Measurements from ENCODE around the gene RFX2. TPM values are rescaled to one million over a fixed set of nuclear protein-coding genes. Genes with fewer than 3 reads are reported as not detected.

The RFX2 gene
- total RNA-seq, 1 donor from 2014 or later, result 1.2 TPM

DNA sequence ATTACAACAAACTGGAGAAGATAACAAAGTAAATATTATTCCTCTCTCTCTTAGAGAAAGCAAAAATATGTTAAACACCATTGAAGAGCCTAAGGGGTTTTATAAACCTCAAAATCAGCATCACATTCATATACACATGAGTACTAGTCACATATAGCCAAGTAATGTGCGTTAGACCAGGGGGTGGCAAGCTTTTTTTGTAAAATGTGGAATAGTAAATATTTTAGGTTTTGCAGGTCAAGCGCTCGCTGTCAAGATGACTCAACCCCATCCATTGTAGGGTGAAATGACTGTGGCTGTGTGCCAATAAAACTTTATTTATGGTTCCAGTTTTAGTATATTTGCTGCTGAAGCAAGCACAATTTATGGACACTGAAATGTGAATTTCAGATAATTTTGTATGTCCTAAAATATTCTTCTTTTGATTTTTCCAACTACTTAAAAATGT is 21.7 kb downstream of the RFX2 start:
- no peaks in the 10 kb centered on the region for H3K36me3 Mint-ChIP-seq (ENCODE audit: low read depth, unreplicated experiment)
- H3K4me1 Mint-ChIP-seq (ENCODE audit: unreplicated experiment), result peaks cover 6% of the 10 kb centered on the region
- no peaks in the 10 kb centered on the region for H3K9me3 Mint-ChIP-seq (ENCODE audit: unreplicated experiment)
- peaks cover 12% of the 10 kb centered on the region for H3K27me3 Mint-ChIP-seq (ENCODE audit: unreplicated experiment)
- no peak overlapping the region for H3K27ac Mint-ChIP-seq (ENCODE audit: unreplicated experiment)
- no peak overlapping the region for H3K4me3 Mint-ChIP-seq (ENCODE audit: unreplicated experiment)
- no peak for DNase-seq (ENCODE audit: low spot score)
- TF ChIP-seq, protein P1, sequence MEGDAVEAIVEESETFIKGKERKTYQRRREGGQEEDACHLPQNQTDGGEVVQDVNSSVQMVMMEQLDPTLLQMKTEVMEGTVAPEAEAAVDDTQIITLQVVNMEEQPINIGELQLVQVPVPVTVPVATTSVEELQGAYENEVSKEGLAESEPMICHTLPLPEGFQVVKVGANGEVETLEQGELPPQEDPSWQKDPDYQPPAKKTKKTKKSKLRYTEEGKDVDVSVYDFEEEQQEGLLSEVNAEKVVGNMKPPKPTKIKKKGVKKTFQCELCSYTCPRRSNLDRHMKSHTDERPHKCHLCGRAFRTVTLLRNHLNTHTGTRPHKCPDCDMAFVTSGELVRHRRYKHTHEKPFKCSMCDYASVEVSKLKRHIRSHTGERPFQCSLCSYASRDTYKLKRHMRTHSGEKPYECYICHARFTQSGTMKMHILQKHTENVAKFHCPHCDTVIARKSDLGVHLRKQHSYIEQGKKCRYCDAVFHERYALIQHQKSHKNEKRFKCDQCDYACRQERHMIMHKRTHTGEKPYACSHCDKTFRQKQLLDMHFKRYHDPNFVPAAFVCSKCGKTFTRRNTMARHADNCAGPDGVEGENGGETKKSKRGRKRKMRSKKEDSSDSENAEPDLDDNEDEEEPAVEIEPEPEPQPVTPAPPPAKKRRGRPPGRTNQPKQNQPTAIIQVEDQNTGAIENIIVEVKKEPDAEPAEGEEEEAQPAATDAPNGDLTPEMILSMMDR (IDR thresholded peaks at IDR 0.05; ENCODE audit: unreplicated experiment), result no peak

DNA sequence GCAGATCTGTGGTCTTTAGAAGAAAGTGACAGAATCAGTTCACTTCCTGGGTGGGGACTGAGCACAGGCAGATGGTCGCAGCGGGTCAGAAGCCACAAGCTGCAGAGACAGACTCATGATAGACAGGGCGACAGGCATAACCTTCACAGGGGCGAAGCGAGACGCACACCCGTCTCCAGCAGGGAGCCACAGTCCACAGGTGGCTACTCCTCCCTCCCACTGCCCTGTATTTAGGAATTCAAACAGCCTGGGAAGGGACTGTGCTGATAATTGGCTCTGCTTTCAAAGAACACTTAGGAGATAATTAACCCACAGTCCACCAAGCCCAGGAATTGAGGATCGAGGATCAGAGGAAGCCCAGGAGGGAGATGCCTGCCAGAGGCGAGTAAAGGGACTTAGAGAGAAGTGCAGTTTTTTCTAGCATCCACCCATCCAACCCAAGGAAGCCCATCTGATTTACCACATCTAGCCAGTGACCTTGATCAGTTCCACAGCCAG is 23.2 kb downstream of the RFX2 start:
- Mint-ChIP-seq H3K4me1 (ENCODE audit: unreplicated experiment) (peaks cover 2% of the 10 kb centered on the region), H3K27ac (ENCODE audit: unreplicated experiment) (no peak overlapping the region), H3K4me3 (ENCODE audit: unreplicated experiment) (no peak overlapping the region), H3K36me3 (ENCODE audit: low read depth, unreplicated experiment) (no peaks in the 10 kb centered on the region), H3K9me3 (ENCODE audit: unreplicated experiment) (no peaks in the 10 kb centered on the region), H3K27me3 (ENCODE audit: unreplicated experiment) (peaks cover 7% of the 10 kb centered on the region)
- no peak for DNase-seq (ENCODE audit: low spot score)
- TF ChIP-seq, protein P1 (IDR thresholded peaks at IDR 0.05; ENCODE audit: unreplicated experiment), result no peak

DNA sequence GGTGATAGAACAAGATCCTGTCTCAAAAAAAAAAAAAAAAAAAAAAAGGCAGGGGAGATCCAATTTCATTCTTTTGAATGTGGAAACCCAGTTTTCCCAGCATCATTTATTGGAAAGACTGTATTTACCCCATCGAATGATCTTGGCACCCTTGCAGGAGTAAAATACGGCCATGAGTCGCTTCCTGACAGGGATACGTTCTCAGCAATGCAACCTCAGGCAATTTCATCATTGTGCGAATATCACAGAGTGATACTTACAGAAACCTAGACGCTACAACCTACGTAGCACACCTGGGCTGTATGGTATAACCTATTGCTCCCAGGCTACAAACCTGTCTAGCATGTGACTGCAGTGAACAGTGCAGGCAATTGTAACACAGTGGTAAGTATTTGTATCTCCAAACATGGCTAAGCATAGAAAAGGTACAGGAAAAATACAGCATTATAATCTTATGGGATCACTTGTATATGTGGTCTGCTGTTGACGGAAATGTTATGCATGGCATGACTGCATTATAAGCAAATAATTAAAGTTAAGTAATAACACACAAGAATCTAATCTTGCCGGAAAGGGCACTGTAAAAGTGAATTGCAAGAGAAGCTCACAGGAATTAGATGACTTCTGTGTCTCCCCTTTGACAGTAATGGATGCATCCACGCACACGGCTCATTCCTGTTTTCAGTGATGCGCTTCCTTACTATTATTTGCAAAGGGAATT is 24.1 kb downstream of the RFX2 start:
- no peaks in the 10 kb centered on the region for H3K36me3 Mint-ChIP-seq (ENCODE audit: low read depth, unreplicated experiment)
- no peaks in the 10 kb centered on the region for H3K4me1 Mint-ChIP-seq (ENCODE audit: unreplicated experiment)
- TF ChIP-seq, protein P1 (IDR thresholded peaks at IDR 0.05; ENCODE audit: unreplicated experiment), result no peak
- H3K4me3 Mint-ChIP-seq (ENCODE audit: unreplicated experiment), result no peak overlapping the region
- no peak overlapping the region for H3K27ac Mint-ChIP-seq (ENCODE audit: unreplicated experiment)
- no peak for DNase-seq (ENCODE audit: low spot score)
- peaks cover 3% of the 10 kb centered on the region for H3K27me3 Mint-ChIP-seq (ENCODE audit: unreplicated experiment)
- no peaks in the 10 kb centered on the region for H3K9me3 Mint-ChIP-seq (ENCODE audit: unreplicated experiment)

DNA sequence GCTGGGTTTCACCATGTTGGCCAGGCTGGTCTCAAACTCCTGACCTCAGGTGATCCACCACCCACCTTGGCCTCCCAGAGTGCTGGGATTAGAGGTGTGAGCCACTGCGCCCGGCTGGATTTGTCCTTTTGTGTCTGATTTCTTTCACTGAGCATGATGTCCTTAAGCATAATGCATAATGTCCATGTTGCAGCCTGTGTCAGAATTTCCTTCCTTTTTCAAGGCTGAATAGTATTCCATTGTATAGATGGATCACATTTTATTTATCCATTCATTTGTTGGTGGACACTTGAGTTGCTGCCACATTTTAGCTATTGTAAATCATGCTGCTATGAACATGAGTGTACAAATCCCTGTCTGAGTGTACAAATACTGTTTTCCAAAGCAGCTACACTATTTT is 25.5 kb downstream of the RFX2 start:
- Mint-ChIP-seq H3K4me1 (ENCODE audit: unreplicated experiment) (no peaks in the 10 kb centered on the region), H3K9me3 (ENCODE audit: unreplicated experiment) (no peaks in the 10 kb centered on the region), H3K27me3 (ENCODE audit: unreplicated experiment) (peaks cover 3% of the 10 kb centered on the region), H3K27ac (ENCODE audit: unreplicated experiment) (no peak overlapping the region), H3K36me3 (ENCODE audit: low read depth, unreplicated experiment) (no peaks in the 10 kb centered on the region), H3K4me3 (ENCODE audit: unreplicated experiment) (no peak overlapping the region)
- TF ChIP-seq, protein P1 (IDR thresholded peaks at IDR 0.05; ENCODE audit: unreplicated experiment), result no peak
- no peak for DNase-seq (ENCODE audit: low spot score)

DNA sequence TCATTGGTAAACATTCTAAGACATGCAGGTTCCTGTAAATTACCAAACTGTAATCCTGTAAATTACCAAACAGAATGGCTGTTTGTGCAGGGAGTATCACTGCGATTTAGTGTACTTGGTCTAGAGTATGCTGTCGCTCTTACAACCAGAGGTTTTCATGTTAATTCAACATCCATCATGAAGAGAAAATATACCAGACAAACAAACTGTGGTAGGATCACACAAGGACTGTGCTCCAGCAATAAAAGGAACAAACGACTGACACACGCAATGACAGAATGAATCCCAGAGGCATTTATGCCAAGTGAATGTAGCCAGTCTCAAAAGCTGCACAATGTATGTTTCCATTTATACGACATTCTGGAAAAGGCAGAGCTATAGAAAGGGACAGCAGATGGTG is 31.2 kb downstream of the RFX2 start:
- TF ChIP-seq, protein P1 (IDR thresholded peaks at IDR 0.05; ENCODE audit: unreplicated experiment), result no peak
- Mint-ChIP-seq H3K27me3 (ENCODE audit: unreplicated experiment) (peaks cover 4% of the 10 kb centered on the region), H3K9me3 (ENCODE audit: unreplicated experiment) (no peaks in the 10 kb centered on the region)

More for the DNA sequence above, 31.2 kb downstream of the RFX2 start:
- DNase-seq (ENCODE audit: low spot score), result no peak
- no peaks in the 10 kb centered on the region for H3K36me3 Mint-ChIP-seq (ENCODE audit: low read depth, unreplicated experiment)
- no peak overlapping the region for H3K27ac Mint-ChIP-seq (ENCODE audit: unreplicated experiment)
- no peaks in the 10 kb centered on the region for H3K4me1 Mint-ChIP-seq (ENCODE audit: unreplicated experiment)
- no peak overlapping the region for H3K4me3 Mint-ChIP-seq (ENCODE audit: unreplicated experiment)
